Common myeloid progenitor, CD34-positive (primary cell): ENCODE results near the gene CPLX3.

ENCODE experiments used
- CTCF ChIA-PET: fragments of 350-600 bp; sonication (Branson Sonifier 250); formaldehyde crosslinking; loops from one replicate; lab custom pipeline; 2021; ENCODE audit warnings: antibody characterized with exemption; lab: Charles Lee
- POLR2A ChIA-PET: fragments of 350-600 bp; sonication (Branson Sonifier 250); formaldehyde crosslinking; loops from one replicate; lab custom pipeline; 2021; ENCODE audit warnings: antibody characterized with exemption; lab: Charles Lee
- DNase-seq, 3 donors: peaks; one replicate each; pipeline versions ENCODE4 v3.0.0 to v3.0.0-alpha.2; 2013
- H3K27ac ChIP-seq, 2 experiments: 1 replicate in 1 of 2; 2 replicates in 1 of 2; pipeline ENCODE4 v1.7.0; 2013; ENCODE audit warnings: inconsistent platforms in 2 of 2, low read length in 2 of 2, mild to moderate bottlenecking in 2 of 2, low read depth in 1 of 2, moderate library complexity in 1 of 2; ENCODE audit not compliant: severe bottlenecking in 2 of 2, insufficient read depth in 1 of 2, poor library complexity in 1 of 2
- H3K27me3 ChIP-seq, 5 experiments: replicated peaks in 2 of 5; 1 replicate in 3 of 5; 2 replicates in 2 of 5; pipeline versions ENCODE4 v1.6.1 to v1.7.0; 2013; ENCODE audit warnings: low read length in 4 of 5, mild to moderate bottlenecking in 2 of 5, moderate library complexity in 2 of 5, inconsistent platforms in 1 of 5; ENCODE audit not compliant: insufficient read depth in 5 of 5, control insufficient read depth in 4 of 5
- H3K36me3 ChIP-seq, 4 experiments: 1 replicate in 2 of 4; 2 replicates in 2 of 4; pipeline versions ENCODE4 v1.6.1 to v1.7.0; 2013; ENCODE audit warnings: low read length in 3 of 4, control low read depth in 1 of 4, mild to moderate bottlenecking in 1 of 4; ENCODE audit not compliant: control insufficient read depth in 4 of 4, insufficient read depth in 4 of 4
- H3K4me1 ChIP-seq, 4 experiments: 1 replicate in 3 of 4; 2 replicates in 1 of 4; pipeline versions ENCODE4 v1.6.1 to v1.7.1; 2013; ENCODE audit warnings: low read length in 3 of 4, mild to moderate bottlenecking in 3 of 4, control low read depth in 1 of 4, inconsistent platforms in 1 of 4, moderate library complexity in 1 of 4; ENCODE audit not compliant: control insufficient read depth in 4 of 4, insufficient read depth in 4 of 4; ENCODE audit errors: control extremely low read depth in 1 of 4
- H3K4me3 ChIP-seq, 7 experiments: 1 replicate in 4 of 7; 2 replicates in 3 of 7; pipeline versions ENCODE4 v1.5.1 to v1.7.0; 2013; ENCODE audit warnings: mild to moderate bottlenecking in 7 of 7, low read length in 6 of 7, moderate library complexity in 6 of 7, inconsistent platforms in 2 of 7, low read depth in 2 of 7, control low read depth in 1 of 7; ENCODE audit not compliant: insufficient read depth in 4 of 7, control insufficient read depth in 1 of 7; ENCODE audit errors: extremely low read depth in 1 of 7
- H3K9me3 ChIP-seq, 5 experiments: 1 replicate in 4 of 5; 2 replicates in 1 of 5; pipeline versions ENCODE4 v1.6.1 to v1.7.1; 2013; ENCODE audit warnings: low read length in 4 of 5, mild to moderate bottlenecking in 2 of 5, inconsistent platforms in 1 of 5, low read depth in 1 of 5, moderate library complexity in 1 of 5; ENCODE audit not compliant: control insufficient read depth in 4 of 5, insufficient read depth in 2 of 5; ENCODE audit errors: control extremely low read depth in 1 of 5
- whole genome bisulfite sequencing: methylation state at CpG from one replicate; pipeline ENCODE4 v1.1.5; 2013; ENCODE audit not compliant: insufficient coverage; 5-methylcytosine and 5-hydroxymethylcytosine counted together

CPLX3 gene

DNA sequence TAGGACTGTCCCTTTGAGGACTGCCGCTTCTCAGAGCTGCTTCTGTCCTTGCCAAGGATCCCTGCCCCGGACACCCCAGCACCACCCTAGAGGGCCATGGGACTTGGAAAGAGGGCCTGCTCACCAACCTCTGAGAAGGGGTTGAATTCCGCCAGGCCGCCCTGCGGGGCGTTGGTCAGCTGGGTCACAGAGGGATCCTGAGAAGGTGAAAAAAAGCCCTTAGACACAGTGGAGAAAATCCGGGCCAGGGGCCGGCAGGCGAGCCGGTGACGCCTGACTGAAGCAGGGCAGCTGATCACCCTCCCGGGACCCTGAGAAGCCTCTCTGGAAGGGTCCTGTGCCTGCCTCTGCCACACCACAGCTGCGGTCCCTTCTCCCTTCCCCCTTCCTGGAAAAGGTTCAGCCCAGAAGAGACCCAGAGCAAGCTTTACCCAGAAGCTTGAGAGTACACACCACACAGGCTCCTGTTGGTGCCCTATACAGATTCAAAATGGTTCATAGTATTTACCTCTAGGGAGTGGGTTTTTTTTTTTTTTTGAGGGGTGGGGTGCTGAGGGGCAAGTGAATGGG lies 28.1 kb downstream of the CPLX3 start:
- no peaks in the 10 kb centered on the region for H3K9me3 ChIP-seq
- H3K4me3 ChIP-seq, result no peak overlapping the region
- POLR2A ChIA-PET, result no interaction called here
- H3K27me3 ChIP-seq, result no peaks in the 10 kb centered on the region
- H3K36me3 ChIP-seq, result peaks cover 9 to 75% (median 50%) of the 10 kb centered on the region in 4 experiments
- peaks cover 2 to 33% (median 31%) of the 10 kb centered on the region in 4 experiments for H3K4me1 ChIP-seq
- CTCF ChIA-PET, result interaction anchor here (1.2 to 8.9 kb wide), 6 partner anchors 11 to 67 kb away, joined by 3 to 58 read pairs (median 4); partner anchors contain the start of gene ULK3
- 99% methylated on average over 13 of the region's 13 CpGs for WGBS
- no peak for DNase-seq
- H3K27ac ChIP-seq, result no peak overlapping the region

DNA sequence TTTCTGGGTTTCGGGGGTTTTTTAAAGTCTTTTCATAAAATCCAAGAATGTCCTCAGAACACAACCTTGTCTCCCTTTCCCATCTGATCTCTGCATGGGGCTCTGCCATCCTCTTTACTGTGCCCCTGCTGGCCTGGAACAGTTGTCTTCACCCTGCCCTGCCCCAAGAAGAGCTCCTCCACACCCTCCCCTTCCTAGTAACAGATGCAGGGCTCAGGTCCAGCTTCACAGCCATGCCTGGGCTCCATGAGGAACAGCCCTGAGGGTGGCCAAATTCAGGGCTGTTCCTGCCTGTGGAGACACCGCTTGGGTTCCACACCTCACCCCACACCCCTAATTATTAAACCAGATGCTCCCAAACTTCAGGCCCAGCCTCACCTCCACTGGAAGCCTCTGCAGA lies 29.4 kb downstream of the CPLX3 start:
- DNase-seq, result no peak
- no peaks in the 10 kb centered on the region for H3K9me3 ChIP-seq
- CTCF ChIA-PET, result interaction anchor here (1.3 to 8.9 kb wide), 7 partner anchors 8 to 44 kb away, joined by 3 to 58 read pairs (median 11); partner anchors contain the start of gene ULK3
- peaks cover 9 to 61% (median 37%) of the 10 kb centered on the region in 4 experiments for H3K36me3 ChIP-seq
- POLR2A ChIA-PET, result no interaction called here
- H3K27me3 ChIP-seq, result no peaks in the 10 kb centered on the region
- no peak overlapping the region for H3K4me3 ChIP-seq
- 100% methylated on average over 2 of the region's 2 CpGs for WGBS
- H3K4me1 ChIP-seq, result peaks cover 2 to 38% (median 36%) of the 10 kb centered on the region in 4 experiments
- no peak overlapping the region for H3K27ac ChIP-seq

DNA sequence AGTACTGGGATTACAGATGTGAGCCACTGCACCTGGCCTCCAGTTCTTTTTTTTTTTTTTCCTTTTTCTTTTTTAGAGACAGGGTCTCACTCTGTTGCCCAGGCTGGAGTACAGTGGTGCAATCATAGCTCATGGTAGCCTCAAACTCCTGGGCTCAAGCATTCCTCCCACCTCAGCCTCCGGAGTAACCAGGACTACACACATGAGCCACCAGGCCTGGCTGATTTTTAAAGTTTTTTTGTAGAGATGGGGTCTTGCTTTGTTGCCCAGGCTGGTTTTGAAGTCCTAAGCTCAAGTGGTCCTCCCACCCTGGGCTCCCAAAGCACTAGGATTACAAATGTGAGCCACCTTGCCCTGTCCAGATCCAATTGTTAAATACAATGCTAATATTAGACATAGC lies 30.1 kb downstream of the CPLX3 start:
- ChIA-PET POLR2A (no interaction called here), CTCF (interaction anchor here (1.3 to 8.9 kb wide), 5 partner anchors 8 to 43 kb away, joined by 4 to 58 read pairs (median 19); partner anchors contain the start of gene ULK3)
- Histone ChIP-seq H3K4me3 (no peak overlapping the region), H3K4me1 (peaks cover 2 to 38% (median 36%) of the 10 kb centered on the region in 4 experiments), H3K27me3 (no peaks in the 10 kb centered on the region), H3K9me3 (no peaks in the 10 kb centered on the region), H3K27ac (no peak overlapping the region), H3K36me3 (peaks cover 9 to 60% (median 31%) of the 10 kb centered on the region in 4 experiments)
- WGBS, result no CpG with 5 or more reads among the region's 1 CpG
- no peak for DNase-seq

DNA sequence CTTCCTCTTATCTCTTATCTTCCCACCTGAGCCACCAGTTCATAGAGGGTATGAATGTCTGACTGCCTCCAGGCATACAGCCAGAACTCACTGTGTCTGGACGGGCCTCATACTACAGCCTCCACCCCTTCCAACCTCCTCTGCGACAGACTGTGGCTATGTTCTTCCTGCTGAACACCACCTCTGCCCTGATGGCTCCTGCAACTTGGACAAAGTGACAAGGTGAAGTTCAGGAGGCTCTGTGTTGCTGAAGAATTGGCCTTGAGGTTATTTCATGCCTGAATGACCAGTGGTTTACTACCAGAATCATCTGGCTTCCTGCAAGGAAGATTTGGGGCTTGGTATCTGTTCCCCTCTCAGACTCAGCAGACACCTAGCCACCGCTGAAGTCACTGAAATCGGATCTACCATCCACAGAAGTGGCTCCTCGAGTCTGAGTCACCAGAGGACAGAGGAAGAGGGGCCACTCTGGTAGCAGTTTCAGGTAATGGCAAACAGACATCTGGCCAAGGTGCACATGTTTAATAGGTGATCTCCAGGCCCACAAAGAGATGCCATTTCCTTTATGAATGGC lies 30.7 kb downstream of the CPLX3 start:
- H3K36me3 ChIP-seq, result peaks cover 3 to 53% (median 25%) of the 10 kb centered on the region in 4 experiments
- peak overlapping the region in 1 of 2 experiments; percentile 2 for H3K27ac ChIP-seq
- H3K27me3 ChIP-seq, result no peaks in the 10 kb centered on the region
- ChIA-PET POLR2A (no interaction called here), CTCF (interaction anchor here (0.7 to 8.9 kb wide), 6 partner anchors 9 to 47 kb away, joined by 4 to 58 read pairs (median 15); partner anchors contain the start of gene ULK3)
- peaks cover 2 to 38% (median 36%) of the 10 kb centered on the region in 4 experiments for H3K4me1 ChIP-seq
- H3K9me3 ChIP-seq, result no peaks in the 10 kb centered on the region
- WGBS, result 76% methylated on average over 3 of the region's 5 CpGs
- peak in 1 of 3 donors; percentile 43 for DNase-seq
- H3K4me3 ChIP-seq, result no peak overlapping the region

DNA sequence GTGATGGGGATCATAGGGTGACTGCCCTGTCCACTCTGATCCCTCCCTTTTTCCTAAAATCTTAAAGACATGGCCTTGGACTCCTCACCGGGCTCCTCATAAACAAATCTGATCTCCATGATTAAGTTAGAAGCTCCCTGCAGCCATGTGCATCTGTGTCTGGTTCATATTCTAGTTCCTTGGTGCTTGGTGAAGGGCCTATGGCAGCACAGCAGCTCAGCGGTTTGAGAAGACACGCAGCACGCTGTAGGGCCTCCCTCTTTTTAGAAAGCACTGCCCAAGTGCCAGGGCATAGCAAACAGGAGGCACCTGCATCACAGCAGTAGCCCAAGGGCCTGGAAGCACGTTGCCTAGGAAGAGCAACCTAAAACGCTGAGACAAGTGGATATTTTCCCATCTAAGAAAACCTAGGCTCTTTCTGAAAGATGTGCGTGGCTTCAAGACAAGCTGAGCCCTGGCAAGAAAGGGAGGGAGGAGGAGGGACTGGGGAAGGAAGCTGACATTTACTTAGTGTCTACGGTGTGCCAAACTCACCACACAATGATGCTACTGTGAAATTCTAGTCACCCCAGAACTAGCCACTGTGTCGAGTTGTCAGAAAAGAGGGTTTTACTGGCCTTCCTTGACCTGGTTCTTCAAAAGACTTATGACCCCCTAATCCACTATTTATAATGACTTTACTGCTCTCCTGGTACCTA lies 31.4 kb downstream of the CPLX3 start:
- H3K27ac ChIP-seq, result no peak overlapping the region
- POLR2A ChIA-PET, result interaction anchor here (1.3 to 1.9 kb wide), 3 partner anchors 10 to 15 kb away, joined by 4 to 13 read pairs (median 12); partner anchors contain the start of gene SCAMP2

DNA sequence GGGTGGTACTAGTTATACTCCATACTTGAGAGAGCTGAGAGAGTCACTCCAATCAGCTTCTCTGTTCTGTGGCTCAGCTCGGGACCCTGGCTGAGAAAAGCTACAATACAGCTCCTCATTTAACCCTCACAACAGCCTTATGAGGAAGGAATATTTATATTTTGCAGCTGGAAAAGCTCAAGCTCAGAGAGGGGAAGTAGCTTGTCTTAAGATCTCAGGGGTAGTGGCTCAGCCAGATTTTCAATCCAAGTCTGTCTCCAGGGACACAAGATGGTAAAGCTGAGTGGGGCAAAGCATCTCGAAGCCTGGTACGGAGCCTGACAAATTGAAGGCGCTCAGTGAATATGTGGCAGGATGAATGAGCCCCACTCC lies 31.9 kb downstream of the CPLX3 start:
- no peak overlapping the region for H3K4me3 ChIP-seq
- no peaks in the 10 kb centered on the region for H3K27me3 ChIP-seq
- POLR2A ChIA-PET, result interaction anchor here (0.6 to 1.9 kb wide), 4 partner anchors 10 to 18 kb away, joined by 3 to 13 read pairs (median 8); partner anchors contain the start of gene SCAMP2
- 89% methylated on average over 3 of the region's 4 CpGs for WGBS
- DNase-seq, result no peak
- H3K36me3 ChIP-seq, result peaks cover 2 to 42% (median 16%) of the 10 kb centered on the region in 4 experiments
- CTCF ChIA-PET, result interaction anchor here (0.6 to 8.9 kb wide), 10 partner anchors 8 to 65 kb away, joined by 3 to 58 read pairs (median 6); partner anchors contain the start of gene ULK3
- H3K27ac ChIP-seq, result no peak overlapping the region
- peaks cover 2 to 43% (median 39%) of the 10 kb centered on the region in 4 experiments for H3K4me1 ChIP-seq
- H3K9me3 ChIP-seq, result no peaks in the 10 kb centered on the region

More for the DNA sequence above, 31.4 kb downstream of the CPLX3 start:
- peaks cover 2 to 38% (median 36%) of the 10 kb centered on the region in 4 experiments for H3K4me1 ChIP-seq
- WGBS, result 70% methylated on average over 4 of the region's 9 CpGs
- no peaks in the 10 kb centered on the region for H3K9me3 ChIP-seq
- no peak overlapping the region for H3K4me3 ChIP-seq
- peaks cover 3 to 47% (median 19%) of the 10 kb centered on the region in 4 experiments for H3K36me3 ChIP-seq
- no peak for DNase-seq
- H3K27me3 ChIP-seq, result no peaks in the 10 kb centered on the region
- CTCF ChIA-PET, result interaction anchor here (0.7 to 8.9 kb wide), 11 partner anchors 9 to 52 kb away, joined by 3 to 58 read pairs (median 6); partner anchors contain the start of gene ULK3
